Measurements from ENCODE around the gene MX1. TPM values are rescaled to one million over a fixed set of nuclear protein-coding genes. Genes with fewer than 3 reads are reported as not detected.

The MX1 gene
- 1.3 and 6.0 TPM in 2 replicates for total RNA-seq

GRCh38 chr21:41425954-41426675 lies at the start of gene MX1:
Gene MX1, plus strand, starts transcription at chr21:41426239. Its CDS starts 5,832 bp downstream, at chr21:41432071.

GRCh38 chr21:41507521-41508414 lies 81.7 kb downstream of the MX1 start, which contains the start of gene TMPRSS2:
Gene TMPRSS2, minus strand, starts transcription at chr21:41508158. Its CDS starts 10,025 bp downstream, at chr21:41498133.

Other genes starting within 250 kb of the MX1 start
- gene FAM3B, start 109.4 kb upstream of the MX1 start, total RNA-seq = not detected in 2 replicates
- 0.47 and 1.4 TPM in 2 replicates for gene MX2, start 64.2 kb upstream of the MX1 start, total RNA-seq
- gene TMPRSS2, start 81.9 kb downstream of the MX1 start, total RNA-seq = not detected in 2 replicates